SKM-1 treated with dmso at 0.1 percent for 144 hours (cell line): ENCODE data around the gene FRAS1.
"Not testable (repeated sequence)": the region's sequence is repeated elsewhere in the genome, so short reads cannot be mapped to it uniquely, and the experiment has no call there.

Experiments used
- DNase-seq: peaks from one replicate; lab custom pipeline; 2025; ENCODE audit not compliant: unreplicated experiment; lab: John Stamatoyannopoulos, UW

The FRAS1 gene

GRCh38 chr4:78484574-78484973 lies 427.5 kb downstream of the FRAS1 start:
- DNase-seq, result no peak

- DNase-seq, result no peak
These were observed 436.6 kb downstream of the FRAS1 start for GRCh38 chr4:78493731-78494130.

GRCh38 chr4:78496021-78496643 lies 439.0 kb downstream of the FRAS1 start:
- no peak for DNase-seq

- not testable (repeated sequence) for DNase-seq
These were observed 449.1 kb downstream of the FRAS1 start for GRCh38 chr4:78506260-78506659.

- no peak for DNase-seq
These were observed 451.9 kb downstream of the FRAS1 start for GRCh38 chr4:78509043-78509442.

DNA sequence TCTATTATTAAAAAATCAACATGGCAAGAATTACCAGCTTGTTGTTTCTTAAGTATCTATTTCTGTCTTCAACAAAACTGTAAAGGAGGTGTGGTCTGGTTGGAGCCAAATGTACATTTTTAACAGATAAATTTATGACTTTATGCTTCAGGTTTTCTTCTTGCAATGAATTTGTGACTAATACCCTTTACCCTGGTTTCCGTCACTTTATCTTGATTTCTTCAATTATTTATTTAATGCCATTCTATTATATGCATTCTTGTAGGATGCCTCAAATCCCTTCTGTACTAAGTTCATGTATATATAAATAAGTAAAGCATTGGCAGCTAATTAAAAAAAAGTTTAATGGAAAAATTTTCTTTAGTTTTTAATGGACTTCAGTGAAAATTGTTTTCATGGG lies 453.0 kb downstream of the FRAS1 start:
- DNase-seq, result no peak

DNA sequence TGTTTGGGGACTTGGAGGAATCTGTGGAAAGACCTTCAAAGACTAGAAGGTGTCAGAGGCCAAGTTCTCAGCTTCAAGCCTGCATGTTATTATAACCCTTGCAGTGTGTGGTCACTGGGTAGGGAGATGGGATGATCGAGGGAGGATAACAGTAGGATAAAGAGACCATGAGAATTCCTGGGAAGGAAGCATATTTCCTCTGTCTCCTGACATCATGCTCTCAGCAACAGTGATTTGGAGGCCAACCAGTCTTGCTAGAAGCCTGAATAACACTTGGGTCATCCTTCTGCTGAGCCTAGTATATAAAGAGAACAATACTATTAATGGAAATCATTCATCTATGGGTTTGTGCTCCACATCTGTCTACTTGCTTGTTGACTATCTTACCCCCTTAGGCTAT lies 453.6 kb downstream of the FRAS1 start:
- DNase-seq, result no peak

GRCh38 chr4:78512357-78512920 lies 455.3 kb downstream of the FRAS1 start:
- no peak for DNase-seq

DNA sequence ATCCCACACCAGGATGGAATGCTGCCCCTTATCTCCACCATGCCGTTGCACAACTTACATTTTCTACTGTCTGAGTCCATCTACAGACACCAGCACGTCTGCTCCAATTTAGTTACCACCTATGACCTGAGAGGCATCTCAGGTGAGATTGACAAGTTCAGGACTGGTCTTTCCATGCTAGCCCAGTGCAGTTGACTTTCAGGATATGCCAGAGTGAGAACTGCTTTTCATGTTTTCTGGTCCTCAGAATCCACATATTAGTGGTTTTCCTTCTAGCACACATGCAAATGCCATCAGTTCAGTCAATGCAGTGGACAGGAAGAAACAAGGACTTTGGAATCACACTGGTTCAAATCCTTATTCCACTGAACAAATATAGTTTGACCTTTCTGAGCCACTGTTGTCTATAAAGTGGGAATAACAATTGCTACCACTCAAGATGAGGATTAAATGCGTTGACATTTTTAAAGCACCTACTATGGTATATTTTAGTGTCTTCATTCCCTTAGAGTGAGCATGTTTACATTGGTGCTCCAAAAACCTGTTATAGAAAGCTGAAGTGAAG lies 456.4 kb downstream of the FRAS1 start:
- DNase-seq, result no peak

DNA sequence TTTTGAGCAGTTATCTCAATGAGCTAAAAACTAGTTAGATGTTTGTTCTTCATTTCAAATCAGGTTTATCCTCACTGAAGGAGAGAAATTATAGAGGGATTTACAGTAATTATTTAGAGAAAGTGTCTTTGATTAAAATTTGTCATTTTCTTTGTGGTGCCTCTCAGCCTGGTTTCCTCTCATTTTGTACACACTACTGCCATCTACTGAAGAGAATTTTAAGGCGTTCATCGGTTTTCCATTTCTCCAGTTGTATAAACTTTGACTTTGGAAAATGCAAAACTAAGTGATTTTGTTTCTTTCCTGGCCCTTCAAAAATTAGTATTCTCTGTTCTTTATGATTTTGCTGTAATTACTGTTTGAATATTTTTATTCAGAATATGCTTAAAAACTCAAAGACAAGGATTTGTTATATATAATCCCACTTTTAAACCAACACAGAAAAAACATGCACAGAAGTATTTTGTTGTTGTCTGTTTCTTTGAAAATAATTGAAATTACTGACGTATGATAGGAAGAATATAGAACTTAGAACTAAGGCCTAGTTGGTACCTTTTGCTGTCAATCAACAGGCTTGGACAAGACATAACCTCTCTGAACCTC lies 460.0 kb downstream of the FRAS1 start:
- peak; percentile 34 for DNase-seq

GRCh38 chr4:78518561-78518960 lies 461.4 kb downstream of the FRAS1 start:
- DNase-seq, result no peak

DNA sequence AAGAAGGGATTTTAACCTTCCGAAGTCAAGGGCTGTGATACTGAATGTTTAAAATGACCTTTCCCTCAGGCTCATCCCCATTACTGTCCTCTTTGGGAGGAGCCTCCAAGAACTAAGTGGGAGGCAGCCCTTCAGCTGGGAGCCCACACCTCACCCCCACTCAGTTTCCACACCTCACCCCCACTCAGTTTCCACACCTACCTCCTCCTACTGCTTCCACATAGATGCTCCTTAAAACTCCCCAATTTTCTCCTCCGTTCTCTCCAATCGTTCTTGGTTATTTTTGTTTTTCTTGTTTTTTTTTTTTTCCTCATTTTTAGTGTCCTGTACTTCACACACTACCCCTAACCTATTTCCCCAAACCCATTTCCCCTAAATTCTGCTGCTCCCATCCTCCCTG lies 462.8 kb downstream of the FRAS1 start:
- no peak for DNase-seq

DNA sequence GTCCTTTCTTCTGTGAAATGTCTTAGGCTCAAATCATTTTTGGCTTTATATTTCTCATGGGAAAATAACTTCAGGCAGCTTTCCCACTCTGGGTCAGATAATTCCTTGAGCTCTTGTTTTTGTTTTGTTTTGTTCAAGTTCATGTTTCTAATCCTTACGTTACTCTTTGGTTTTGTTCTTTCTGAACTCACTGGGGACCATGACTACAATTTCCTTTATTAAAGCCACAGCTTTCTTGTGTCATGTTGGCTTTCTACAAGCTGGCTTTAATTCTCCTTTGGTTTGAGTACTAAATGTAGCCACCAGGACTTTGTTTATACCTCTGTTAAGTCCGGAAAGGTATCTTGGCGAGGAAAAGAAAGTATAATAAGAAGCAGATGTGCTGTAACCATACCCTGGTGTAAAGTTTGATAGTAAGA lies 463.7 kb downstream of the FRAS1 start:
- no peak for DNase-seq

- no peak for DNase-seq
These were observed 466.9 kb downstream of the FRAS1 start for GRCh38 chr4:78524009-78524408.

DNA sequence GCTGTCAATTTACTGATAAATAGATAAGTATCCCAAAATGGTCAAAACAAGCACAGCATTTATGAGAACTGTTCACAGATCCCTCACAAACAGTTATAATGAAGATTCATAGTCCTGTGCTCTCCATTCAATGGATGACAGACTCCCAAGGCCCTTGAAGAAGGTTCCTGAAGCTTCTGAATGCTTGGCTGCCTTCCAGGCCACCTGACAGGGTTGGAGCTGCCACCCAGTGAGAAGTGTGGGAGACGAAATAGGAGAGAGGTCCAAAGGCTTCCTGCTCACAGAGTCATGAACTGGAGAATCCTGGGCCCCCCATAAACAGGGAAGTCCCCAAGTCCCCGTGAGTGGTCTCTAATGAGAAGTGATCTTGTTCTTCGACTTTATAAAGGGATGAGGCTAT lies 468.4 kb downstream of the FRAS1 start:
- DNase-seq, result no peak

- DNase-seq, result no peak
These were observed 470.0 kb downstream of the FRAS1 start for GRCh38 chr4:78527103-78527502.

GRCh38 chr4:78527555-78527954 lies 470.4 kb downstream of the FRAS1 start:
- no peak for DNase-seq

GRCh38 chr4:78528327-78528726 lies 471.2 kb downstream of the FRAS1 start:
- no peak for DNase-seq

DNA sequence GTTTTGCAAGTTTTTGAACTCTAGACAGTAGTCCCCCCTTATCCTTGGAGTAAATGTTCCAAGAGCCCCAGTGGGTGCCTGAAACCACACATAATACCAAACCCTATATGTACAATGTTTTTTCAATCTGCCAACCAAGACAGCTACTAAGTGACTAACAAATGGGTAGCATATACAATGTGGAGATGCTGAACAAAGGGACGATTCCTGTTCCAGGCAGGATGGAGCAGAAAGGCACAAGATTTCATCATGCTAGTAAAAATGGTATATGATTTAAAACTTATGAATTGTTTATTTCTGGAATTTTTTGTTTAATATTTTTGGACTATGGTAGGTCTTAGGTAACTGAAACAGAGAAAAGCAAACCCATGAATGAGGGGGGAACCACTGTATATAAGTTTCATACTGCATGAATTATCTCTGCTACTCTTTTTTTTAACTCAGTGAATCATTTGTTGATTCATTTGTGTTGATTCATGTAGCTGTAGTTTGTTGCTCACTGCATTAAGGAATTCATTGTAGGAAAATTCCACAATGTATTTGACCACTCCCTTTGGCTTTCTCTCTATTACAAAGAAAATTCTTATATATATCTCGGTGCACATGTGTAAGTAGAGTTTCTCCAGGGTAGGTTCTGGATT lies 472.6 kb downstream of the FRAS1 start:
- no peak for DNase-seq

- peak; percentile 79 for DNase-seq
These were observed 474.9 kb downstream of the FRAS1 start for GRCh38 chr4:78532046-78532445.

- no peak for DNase-seq
These were observed 476.7 kb downstream of the FRAS1 start for GRCh38 chr4:78533854-78534253.
